NCI-H2171 (cell line): Measurements from ENCODE around the gene KRT9.
"Not testable (repeated sequence)": the region's sequence is repeated elsewhere in the genome, so short reads cannot be mapped to it uniquely, and the experiment has no call there.

Experiments used
- DNase-seq: peaks from one replicate; lab custom pipeline; 2025; lab: John Stamatoyannopoulos, UW

The KRT9 gene

GRCh38 chr17:41571561-41572434, at the start of gene KRT9:
KRT9 (minus strand) TSS chr17:41572059; CDS start chr17:41571992, 67 bp downstream.
- no peak for DNase-seq

- not testable (repeated sequence) for DNase-seq
Measured at GRCh38 chr17:41621435-41621817, 49.6 kb upstream of the KRT9 start.

GRCh38 chr17:41620583-41621434, 49.0 kb upstream of the KRT9 start:
- no peak for DNase-seq

GRCh38 chr17:41619927-41620582, 48.2 kb upstream of the KRT9 start:
- DNase-seq, result not testable (repeated sequence)

GRCh38 chr17:41619036-41619926, 47.4 kb upstream of the KRT9 start:
- DNase-seq, result no peak

GRCh38 chr17:41618341-41619035, 46.6 kb upstream of the KRT9 start:
- no peak for DNase-seq

- DNase-seq, result no peak
Measured at GRCh38 chr17:41617698-41618097, 45.8 kb upstream of the KRT9 start.

GRCh38 chr17:41617136-41617535, 45.3 kb upstream of the KRT9 start:
- DNase-seq, result no peak

- DNase-seq, result not testable (repeated sequence)
Measured at GRCh38 chr17:41616486-41616885, 44.6 kb upstream of the KRT9 start.

- no peak for DNase-seq
Measured at GRCh38 chr17:41615454-41615853, 43.6 kb upstream of the KRT9 start.

- not testable (repeated sequence) for DNase-seq
Measured at GRCh38 chr17:41614767-41615166, 42.9 kb upstream of the KRT9 start.

- DNase-seq, result no peak
Measured at GRCh38 chr17:41614098-41614497, 42.2 kb upstream of the KRT9 start.

- no peak for DNase-seq
Measured at GRCh38 chr17:41613277-41614082, 41.6 kb upstream of the KRT9 start.

- not testable (repeated sequence) for DNase-seq
Measured at GRCh38 chr17:41612376-41613160, 40.7 kb upstream of the KRT9 start, which contains the start of gene KRT16. KRT16 (minus strand) TSS chr17:41612767; CDS start chr17:41612688, 79 bp downstream.

GRCh38 chr17:41610965-41611640, 39.2 kb upstream of the KRT9 start:
- DNase-seq, result no peak

GRCh38 chr17:41610061-41610517, 38.2 kb upstream of the KRT9 start:
- DNase-seq, result not testable (repeated sequence)

- DNase-seq, result not testable (repeated sequence)
Measured at GRCh38 chr17:41606930-41607329, 35.1 kb upstream of the KRT9 start.

- no peak for DNase-seq
Measured at GRCh38 chr17:41602524-41602923, 30.7 kb upstream of the KRT9 start.
